HG03135 (cell line): ENCODE results near the gene OR6S1.
"Not testable (repeated sequence)": the region's sequence is repeated elsewhere in the genome, so short reads cannot be mapped to it uniquely, and the experiment has no call there.

Experiments used
- ATAC-seq: cut with Tn5 transposase; IDR thresholded peaks from one replicate; pipeline ENCODE4 v1.9.1; 2021; ENCODE audit warnings: mild to moderate bottlenecking, moderate library complexity; ENCODE audit not compliant: unreplicated experiment

Gene OR6S1

DNA sequence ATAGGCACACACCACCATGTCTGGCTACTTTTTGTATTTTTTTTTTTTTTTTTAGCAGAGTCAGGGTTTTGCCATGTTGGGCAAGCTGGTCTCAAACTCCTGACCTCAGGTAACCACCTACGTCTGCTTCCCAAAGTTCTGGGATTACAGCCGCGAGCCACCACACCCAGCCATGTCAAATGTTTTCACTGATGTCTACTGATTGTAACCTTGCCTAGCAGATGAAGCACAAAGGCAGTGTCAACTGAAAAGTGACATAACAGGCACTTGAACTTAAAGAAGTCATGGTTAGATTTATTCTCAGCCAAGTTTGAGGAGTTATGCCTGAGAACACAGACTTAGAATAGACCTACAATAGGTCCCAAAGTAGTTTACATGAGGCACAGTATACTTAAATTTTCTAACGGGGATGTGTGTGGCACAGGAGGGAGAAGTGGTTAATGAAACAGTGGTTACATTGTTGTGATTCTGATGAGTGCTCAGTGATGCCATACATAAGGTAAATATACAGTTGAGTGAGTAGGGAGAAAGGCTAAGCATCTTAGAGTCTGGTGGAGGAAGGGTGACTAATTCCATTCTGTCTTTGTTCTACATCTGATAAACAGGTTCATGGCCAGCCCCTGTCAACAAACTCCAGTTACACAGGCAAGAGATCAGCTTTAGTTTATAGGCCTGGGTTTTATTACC, 30.2 kb upstream of the OR6S1 start:
- ATAC-seq = no peak

DNA sequence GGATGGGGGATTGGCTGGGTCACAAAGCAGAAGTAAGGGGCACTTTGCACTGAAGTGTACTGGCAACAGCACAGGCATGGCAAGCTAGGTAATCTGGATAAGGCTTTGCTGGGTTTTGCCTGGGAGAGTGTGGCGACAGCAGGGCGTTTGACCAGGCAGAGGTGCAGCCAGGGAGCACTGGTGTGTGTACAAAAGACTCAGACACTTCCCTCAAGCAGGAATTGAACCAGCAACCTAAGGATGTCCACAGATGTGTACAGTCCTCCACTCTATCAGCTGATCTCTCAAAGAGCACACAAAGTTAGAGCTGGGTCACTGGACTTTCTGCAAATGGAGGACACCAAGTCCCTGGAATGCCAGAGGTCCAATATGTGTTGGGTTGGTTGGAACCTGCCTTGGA, 27.5 kb upstream of the OR6S1 start:
- ATAC-seq = no peak

DNA sequence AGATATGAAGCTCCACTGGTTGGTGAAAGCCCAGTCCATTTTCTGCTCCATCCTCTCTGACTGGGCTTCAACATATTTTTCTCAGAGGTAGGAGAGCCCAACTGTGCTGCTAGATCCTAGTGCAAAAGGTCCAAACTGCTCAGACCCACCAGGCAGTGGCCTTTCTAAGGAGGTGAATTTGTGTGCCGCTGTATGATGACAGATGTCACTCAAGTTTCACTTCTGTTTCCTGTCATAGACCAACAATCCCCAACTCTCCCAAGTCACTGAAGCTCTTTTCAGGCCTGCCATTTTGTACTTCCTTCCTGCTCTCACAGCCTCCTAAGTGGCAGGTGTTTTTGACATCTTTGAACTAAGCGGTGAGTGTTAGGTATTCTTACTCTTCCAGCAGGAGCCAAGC, 26.5 kb upstream of the OR6S1 start:
- peak; percentile 64 for ATAC-seq

DNA sequence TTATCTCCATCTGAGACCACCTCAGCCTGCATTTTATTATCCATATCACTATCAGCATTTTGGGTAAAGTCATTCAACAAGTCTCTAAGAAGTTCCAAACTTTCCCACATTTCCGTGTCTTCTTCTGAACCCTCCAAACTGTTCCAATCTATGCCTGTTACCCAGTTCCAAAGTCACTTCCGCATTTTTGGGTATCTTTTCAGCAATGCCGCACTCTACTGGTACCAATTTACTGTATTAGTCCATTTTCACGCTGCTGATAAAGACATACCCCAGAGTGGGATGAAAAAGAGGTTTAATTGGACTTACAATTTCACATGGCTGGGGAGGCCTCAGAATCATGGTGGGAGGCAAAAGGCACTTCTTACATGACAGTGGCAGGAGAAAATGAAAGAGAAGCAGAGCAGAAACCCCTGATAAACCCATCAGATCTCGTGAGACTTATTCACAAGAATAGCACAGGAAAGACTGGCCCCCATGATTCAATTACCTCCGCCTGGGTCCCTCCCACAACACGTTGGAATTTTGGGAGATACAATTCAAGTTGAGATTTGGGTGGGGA, 25.0 kb upstream of the OR6S1 start:
- ATAC-seq = not testable (repeated sequence)

- peak; percentile 71 for ATAC-seq
Measured at GRCh38 chr14:20662968-20663732, 21.7 kb upstream of the OR6S1 start.

DNA sequence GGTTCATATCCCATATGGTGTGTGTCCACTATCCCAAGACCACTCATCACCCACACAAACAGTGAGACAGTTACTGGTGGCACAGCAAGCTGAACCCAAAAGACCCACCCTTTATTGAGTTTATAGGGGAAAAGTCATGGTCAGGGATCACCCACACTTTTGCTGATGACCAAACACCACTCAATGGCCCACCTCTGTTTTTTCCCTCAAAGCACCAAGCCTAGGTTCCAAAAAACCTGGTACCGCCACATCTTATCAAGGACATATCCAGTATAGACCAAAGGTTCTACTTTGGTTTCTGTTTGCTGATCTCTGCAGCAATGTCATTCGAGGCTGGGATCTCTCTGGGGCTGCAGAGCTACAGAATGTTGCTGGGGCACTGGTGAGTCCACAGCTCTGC, 19.7 kb upstream of the OR6S1 start:
- ATAC-seq = no peak

- ATAC-seq = no peak
Measured at GRCh38 chr14:20659813-20660395, 18.4 kb upstream of the OR6S1 start.

DNA sequence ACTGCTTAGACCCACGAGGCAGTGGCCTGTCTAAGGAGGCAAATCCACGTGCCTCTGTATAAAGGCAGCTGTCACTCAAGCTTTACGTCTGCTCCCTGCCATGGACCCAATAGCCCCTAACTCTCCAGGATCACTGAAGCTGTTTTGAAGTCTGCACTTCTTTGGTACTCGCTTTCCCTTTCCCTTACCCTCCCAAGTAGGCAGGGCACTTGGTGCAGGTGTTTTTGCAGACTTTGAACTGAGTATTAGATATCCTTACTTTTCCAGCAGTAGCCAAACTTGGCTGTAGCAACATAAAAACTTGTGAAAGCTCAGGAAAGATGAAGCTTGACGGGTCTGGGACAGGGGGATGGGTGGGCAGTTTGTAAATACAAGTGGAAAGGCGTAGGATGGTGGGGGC, 17.8 kb upstream of the OR6S1 start:
- ATAC-seq = no peak

DNA sequence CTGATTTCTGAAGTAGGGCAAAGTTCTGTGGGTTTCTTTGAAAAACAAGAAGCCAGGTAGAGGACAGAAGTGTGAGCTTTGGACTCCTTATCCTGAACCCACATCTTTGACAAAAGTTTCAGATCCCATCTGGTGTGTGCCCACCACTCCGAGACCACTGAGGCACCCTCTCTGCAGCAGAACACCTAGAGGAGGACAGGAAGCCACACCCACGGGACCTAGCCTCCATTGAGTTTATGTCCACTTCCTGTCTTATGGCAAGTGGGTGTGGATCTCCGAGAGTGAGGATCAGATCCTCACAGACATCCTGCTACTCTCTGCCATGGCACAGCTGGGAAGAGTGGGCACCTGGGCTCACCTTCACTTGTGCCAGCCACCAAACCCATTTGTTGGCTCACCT, 16.8 kb upstream of the OR6S1 start:
- ATAC-seq = no peak

GRCh38 chr14:20657216-20658211, 16.0 kb upstream of the OR6S1 start:
- ATAC-seq = no peak

DNA sequence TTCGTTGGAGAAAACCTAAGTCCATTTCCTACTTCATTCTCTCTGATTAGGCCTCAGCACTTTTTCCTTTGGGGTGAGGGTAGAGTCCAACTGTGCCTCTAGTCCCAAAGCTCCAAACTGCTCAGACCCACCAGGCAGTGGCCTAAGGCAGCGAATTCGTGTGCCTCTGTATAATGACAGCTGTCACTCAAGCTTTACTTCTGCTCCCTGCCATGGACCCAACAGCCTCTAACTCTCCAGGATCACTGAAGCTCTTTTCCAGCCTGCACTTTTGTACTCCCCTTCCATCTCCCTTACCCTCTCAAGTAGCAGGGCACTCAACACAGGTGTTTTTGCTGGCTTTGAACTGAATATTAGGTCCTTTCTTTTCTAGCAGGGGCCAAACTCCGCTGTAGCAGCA, 14.8 kb upstream of the OR6S1 start:
- ATAC-seq = no peak

DNA sequence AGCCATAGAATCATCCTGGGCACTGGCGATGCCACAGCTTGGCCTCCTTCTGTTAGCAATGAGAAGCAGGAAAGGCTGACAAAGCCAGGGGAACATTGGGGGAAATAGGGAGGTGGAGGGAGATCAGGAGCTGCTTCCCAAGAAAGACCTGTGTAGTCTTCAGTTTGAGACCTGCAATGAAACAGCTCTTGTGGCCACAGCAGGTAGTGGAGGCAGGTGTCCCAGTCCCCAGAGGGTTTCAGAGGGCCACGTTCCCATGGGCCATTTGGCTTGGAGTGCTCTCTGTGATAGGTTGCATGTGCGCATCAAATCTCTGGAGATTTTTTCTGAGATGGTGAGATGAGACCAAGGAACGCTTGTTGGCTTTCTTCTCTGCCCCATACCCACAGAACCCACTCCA, 14.4 kb upstream of the OR6S1 start:
- ATAC-seq = no peak

GRCh38 chr14:20652996-20653975, 11.8 kb upstream of the OR6S1 start:
- no peak for ATAC-seq

DNA sequence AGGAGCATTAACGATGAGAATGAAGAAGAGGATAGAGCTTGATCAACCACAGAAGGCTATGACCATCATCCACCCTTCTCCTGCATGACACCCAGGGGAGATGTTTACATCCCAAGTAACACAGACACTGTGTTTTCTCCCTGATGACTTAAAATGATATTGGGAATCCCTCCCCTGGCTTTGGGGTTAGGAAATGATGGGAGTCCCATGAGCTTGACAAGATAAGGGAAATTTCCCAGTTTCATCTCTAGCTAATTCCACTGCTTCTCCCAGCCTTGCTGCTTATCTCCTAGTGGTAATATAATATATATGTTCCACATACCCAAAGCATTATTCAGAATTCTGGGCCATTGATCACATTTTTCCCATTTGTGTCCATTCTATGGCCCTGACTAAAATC, 4.0 kb upstream of the OR6S1 start:
- ATAC-seq = no peak

DNA sequence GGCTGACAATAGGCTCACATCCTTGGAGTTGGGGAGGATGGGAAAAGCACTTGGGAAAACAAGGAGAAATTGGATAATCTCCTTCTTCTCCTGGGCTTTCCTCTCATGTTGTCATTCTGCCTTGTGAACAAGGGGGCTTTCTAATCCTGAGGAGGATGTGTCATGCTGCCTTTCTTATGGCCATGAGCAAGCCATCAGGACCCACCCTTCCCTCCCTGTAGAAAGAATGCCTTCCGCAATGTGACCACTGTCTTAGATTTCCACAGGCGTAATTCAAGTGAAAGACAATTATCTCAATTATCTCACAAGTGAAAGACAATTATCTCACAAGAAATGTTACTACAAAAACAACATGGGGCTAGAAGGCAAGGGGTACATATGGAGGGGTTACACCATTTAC, 3.0 kb upstream of the OR6S1 start:
- ATAC-seq = no peak

- not testable (repeated sequence) for ATAC-seq
Measured at GRCh38 chr14:20642755-20643154, 1.3 kb upstream of the OR6S1 start.

DNA sequence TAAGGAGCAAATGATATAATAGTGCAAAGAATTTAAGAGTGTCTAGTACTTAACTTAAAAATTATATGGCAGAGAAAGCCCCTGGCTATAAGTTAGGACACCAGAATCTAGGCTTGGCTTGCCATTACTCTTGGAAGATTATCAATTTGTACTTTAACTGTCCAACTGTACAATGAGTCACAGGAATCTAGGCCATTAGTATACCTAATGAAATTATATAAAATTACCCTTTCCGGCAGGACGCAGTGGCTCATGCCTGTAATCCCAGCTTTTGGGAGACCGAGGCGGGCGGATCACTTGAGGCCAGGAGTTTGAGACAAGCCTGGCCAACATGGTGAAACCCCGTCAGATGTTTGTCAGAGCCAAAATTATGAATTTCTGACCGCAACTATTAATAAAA, 691 bp upstream of the OR6S1 start:
- ATAC-seq = no peak

DNA sequence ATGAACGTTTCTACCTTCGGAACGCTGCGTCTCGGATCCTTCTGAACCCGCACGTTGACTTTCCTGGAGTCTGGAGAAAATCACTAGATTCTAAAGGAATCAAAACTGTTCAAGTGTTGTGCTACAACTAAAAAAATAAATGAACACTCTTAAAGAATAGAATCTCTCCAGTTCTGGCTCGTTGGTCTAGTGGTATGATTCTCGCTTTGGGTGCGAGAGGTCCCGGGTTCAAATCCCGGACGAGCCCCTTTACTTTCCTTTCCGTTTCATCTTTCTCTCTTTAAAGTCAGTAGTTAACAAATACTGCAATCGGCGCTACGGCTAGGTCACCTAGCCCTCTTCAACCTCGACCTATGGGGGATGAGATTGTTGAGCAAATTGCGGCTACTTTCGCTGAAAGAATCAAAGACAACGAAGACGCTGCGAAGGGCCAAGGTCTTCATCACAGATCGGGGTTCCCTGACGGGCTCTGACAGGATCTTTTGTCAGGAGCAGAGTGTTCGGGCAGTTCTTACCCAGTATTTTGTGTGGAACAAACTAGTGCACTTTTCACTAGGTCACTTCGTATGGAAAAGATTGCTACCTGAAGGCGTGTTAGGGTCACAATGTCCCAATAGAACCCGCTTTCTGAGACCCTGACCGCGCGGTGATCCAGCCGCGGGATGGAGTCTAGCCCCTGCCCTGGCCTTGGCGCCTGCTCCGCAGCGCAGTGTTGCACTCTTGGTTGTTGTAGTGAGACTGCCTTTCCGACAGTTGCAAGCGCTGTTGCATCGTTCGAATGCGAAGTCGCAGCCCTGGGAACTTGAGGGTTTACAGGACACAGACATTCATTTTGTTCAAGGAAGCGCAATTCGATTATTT, 8.4 kb downstream of the OR6S1 start:
- ATAC-seq = peak; percentile 62

DNA sequence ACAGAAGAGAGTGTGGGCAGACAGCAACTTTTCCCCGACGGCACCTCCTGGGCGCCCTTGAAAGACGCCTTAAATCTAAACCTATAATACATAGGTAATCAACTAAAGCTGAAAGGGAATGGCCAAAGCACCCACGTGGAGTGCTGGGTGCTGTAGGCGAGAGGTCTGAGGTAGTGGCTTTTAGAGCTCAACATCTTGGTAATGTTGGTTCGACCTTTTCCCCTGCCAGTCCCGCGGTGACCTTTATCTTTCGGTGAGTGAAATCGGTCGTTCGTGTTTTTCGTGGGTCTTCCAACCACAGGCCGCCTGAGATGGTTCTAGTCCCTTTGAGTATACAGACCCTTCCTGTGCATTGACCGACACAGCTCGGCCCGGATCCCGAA, 9.1 kb downstream of the OR6S1 start:
- ATAC-seq = no peak
